Measurements from ENCODE around the gene SEC22A.

The SEC22A gene

GRCh38 chr3:123275691-123276090 lies 73.9 kb downstream of the SEC22A start:
- H3K4me3 ChIP-seq: no peak overlapping the region
- DNase-seq (ENCODE audit: low spot score): no peak
- H3K27ac ChIP-seq: no peak overlapping the region
- TF ChIP-seq, protein P1, sequence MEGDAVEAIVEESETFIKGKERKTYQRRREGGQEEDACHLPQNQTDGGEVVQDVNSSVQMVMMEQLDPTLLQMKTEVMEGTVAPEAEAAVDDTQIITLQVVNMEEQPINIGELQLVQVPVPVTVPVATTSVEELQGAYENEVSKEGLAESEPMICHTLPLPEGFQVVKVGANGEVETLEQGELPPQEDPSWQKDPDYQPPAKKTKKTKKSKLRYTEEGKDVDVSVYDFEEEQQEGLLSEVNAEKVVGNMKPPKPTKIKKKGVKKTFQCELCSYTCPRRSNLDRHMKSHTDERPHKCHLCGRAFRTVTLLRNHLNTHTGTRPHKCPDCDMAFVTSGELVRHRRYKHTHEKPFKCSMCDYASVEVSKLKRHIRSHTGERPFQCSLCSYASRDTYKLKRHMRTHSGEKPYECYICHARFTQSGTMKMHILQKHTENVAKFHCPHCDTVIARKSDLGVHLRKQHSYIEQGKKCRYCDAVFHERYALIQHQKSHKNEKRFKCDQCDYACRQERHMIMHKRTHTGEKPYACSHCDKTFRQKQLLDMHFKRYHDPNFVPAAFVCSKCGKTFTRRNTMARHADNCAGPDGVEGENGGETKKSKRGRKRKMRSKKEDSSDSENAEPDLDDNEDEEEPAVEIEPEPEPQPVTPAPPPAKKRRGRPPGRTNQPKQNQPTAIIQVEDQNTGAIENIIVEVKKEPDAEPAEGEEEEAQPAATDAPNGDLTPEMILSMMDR (IDR thresholded peaks at IDR 0.05): no peak

GRCh38 chr3:123276346-123277006 lies 74.7 kb downstream of the SEC22A start:
- no peak overlapping the region for H3K27ac ChIP-seq
- no peak overlapping the region for H3K4me3 ChIP-seq
- TF ChIP-seq, protein P1 (IDR thresholded peaks at IDR 0.05): no peak
- no peak for DNase-seq (ENCODE audit: low spot score)

DNA sequence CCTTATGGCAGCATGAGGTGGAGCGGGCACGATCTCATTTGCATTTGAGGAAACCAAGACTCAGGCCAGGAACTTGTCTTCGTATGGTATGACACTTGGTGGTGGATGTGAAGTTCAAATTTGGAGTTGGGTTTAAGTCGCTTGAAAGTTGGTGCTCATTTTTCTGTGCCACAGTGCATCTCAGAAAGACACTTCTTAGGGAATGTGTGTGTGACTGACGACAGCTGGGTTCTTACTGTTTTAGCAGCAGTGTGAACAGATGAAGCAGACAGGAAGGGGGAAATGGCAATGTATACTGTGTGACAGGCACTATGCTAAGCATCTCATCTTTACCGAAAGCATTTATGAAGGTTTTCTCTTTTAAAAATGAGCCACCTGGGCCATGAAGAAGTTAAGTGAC lies 75.4 kb downstream of the SEC22A start:
- DNase-seq (ENCODE audit: low spot score): no peak

DNA sequence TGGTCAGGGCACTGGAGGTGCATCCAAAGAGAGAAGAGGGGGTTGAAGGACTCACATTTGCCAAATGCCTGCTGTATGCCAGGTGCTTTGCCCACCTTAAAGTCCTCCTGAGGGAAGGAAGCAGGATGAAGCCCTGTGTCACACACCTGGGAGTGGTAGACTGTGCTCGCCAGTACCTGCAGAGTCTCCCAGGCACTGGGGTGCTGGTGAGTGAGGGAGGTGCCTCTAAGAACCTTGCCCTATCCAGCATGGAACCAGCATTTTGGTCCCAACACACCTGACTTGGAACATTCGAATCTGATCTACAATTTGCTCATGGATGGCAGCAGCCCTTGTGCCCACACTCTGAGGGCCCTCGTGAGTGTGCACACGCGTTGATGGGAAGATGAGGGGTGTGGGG lies 76.7 kb downstream of the SEC22A start:
- H3K27ac ChIP-seq: no peak overlapping the region
- H3K4me3 ChIP-seq: no peak overlapping the region
- TF ChIP-seq, protein P1 (IDR thresholded peaks at IDR 0.05): no peak
- DNase-seq (ENCODE audit: low spot score): no peak

More for the DNA sequence above, 75.4 kb downstream of the SEC22A start:
- Histone ChIP-seq H3K4me3 (no peak overlapping the region), H3K27ac (no peak overlapping the region)
- TF ChIP-seq, protein P1 (IDR thresholded peaks at IDR 0.05): no peak

DNA sequence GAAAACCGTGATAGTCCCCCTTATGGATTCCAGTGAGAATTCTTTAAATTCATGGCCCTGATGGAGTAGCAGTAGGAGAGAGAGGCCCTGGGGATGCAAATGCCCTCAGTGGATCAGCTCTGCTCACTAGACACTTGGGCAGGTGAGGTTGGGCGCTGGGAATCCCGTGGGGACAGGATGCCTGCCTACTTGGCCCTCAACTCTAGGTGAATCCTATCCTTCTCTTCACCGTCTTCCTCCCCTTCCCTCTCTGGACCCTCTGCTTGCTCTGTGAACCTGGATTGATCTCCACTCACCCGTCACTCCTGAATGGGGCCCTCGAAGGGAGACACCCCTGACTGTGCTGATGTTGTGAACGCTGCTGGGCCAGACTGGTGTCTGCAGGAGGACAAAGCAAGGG lies 77.4 kb downstream of the SEC22A start:
- TF ChIP-seq, protein P1 (IDR thresholded peaks at IDR 0.05): no peak
- Histone ChIP-seq H3K4me3 (no peak overlapping the region), H3K27ac (no peak overlapping the region)
- DNase-seq (ENCODE audit: low spot score): no peak

DNA sequence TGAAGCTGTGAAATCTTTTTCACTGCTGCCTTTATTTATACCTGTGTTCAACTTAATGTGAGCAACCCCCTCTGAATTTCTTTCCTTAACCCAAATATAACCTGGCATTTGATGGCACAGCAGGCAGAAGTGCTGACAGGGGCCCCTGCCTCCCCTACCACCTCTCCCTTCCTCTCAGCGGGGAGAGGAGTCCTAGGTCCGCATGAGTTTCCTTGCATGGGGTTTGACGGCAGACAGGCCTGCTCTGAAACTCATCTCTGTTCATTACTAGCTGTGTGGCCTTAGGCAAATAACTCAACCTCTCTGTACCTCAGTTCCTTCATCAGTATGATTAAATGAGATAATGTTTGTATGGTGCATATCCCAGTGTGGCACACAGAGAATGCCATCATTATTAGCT lies 79.7 kb downstream of the SEC22A start:
- Histone ChIP-seq H3K4me3 (no peak overlapping the region), H3K27ac (no peak overlapping the region)
- DNase-seq (ENCODE audit: low spot score): no peak
- TF ChIP-seq, protein P1 (IDR thresholded peaks at IDR 0.05): no peak

DNA sequence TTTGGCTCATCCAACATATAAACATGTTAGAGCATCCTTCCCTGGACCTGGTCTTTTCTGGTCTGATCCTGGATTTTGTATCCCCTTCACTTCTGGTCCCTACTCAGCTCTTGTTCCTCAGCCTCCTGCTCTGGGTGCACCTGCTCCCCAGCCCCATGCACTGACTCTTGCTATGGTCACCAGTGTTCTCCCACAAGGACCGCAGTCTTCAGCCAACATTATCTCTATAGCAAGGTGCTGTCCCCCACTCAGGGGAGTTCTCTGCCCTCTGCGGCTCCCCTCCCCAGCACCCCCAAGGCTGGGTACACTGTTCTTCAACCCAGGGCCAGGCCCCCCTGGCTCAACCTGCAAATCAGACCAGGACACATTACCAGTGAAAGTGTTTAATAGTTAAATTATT lies 80.2 kb downstream of the SEC22A start:
- H3K4me3 ChIP-seq: no peak overlapping the region
- H3K27ac ChIP-seq: no peak overlapping the region
- TF ChIP-seq, protein P1 (IDR thresholded peaks at IDR 0.05): no peak
- no peak for DNase-seq (ENCODE audit: low spot score)
